Measurements from ENCODE around the gene CCNA1. TPM values are rescaled to one million over a fixed set of nuclear protein-coding genes. Genes with fewer than 3 reads are reported as not detected.

CCNA1 gene
- total RNA-seq, 1 experiment from 2014 or later = 2.7 TPM

- no peak overlapping the region for H3K27ac ChIP-seq (ENCODE audit: insufficient read length, low read depth, low read length)
- no peak overlapping the region for H2BK5ac ChIP-seq (ENCODE audit: insufficient read length, low read length)
- no peak overlapping the region for H4K5ac ChIP-seq (ENCODE audit: insufficient read length, low read depth, low read length)
- no peak overlapping the region for H3K27ac Mint-ChIP-seq
- no peaks in the 10 kb centered on the region for H3K23me2 ChIP-seq (ENCODE audit: insufficient read length, low read depth, low read length, poor library complexity, severe bottlenecking)
- no peaks in the 10 kb centered on the region for H3K79me1 ChIP-seq (ENCODE audit: insufficient read depth, low read depth, low read length, poor library complexity, severe bottlenecking)
- H3K79me2 ChIP-seq (ENCODE audit: insufficient read depth, low read length) = no peaks in the 10 kb centered on the region
- no peak overlapping the region for H3T11ph ChIP-seq (ENCODE audit: low read length)
- TF ChIP-seq, protein P1, sequence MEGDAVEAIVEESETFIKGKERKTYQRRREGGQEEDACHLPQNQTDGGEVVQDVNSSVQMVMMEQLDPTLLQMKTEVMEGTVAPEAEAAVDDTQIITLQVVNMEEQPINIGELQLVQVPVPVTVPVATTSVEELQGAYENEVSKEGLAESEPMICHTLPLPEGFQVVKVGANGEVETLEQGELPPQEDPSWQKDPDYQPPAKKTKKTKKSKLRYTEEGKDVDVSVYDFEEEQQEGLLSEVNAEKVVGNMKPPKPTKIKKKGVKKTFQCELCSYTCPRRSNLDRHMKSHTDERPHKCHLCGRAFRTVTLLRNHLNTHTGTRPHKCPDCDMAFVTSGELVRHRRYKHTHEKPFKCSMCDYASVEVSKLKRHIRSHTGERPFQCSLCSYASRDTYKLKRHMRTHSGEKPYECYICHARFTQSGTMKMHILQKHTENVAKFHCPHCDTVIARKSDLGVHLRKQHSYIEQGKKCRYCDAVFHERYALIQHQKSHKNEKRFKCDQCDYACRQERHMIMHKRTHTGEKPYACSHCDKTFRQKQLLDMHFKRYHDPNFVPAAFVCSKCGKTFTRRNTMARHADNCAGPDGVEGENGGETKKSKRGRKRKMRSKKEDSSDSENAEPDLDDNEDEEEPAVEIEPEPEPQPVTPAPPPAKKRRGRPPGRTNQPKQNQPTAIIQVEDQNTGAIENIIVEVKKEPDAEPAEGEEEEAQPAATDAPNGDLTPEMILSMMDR (conservative IDR thresholded peaks at IDR 0.05) = peak; percentile 66
- peaks cover 9% of the 10 kb centered on the region for H3K4me1 ChIP-seq (ENCODE audit: insufficient read depth, low read length)
- no CpG with 5 or more reads among the region's 5 CpGs for WGBS (ENCODE audit: extremely low coverage, insufficient read length, low lambda C conversion rate)
- no peaks in the 10 kb centered on the region for H3K27me3 Mint-ChIP-seq (ENCODE audit: low read depth)
- H4K20me1 ChIP-seq (ENCODE audit: control insufficient read depth, insufficient read depth, insufficient read length) = no peaks in the 10 kb centered on the region
- H3K9me3 ChIP-seq (ENCODE audit: control insufficient read depth, low read depth, low read length) = no peaks in the 10 kb centered on the region
- H2AFZ ChIP-seq (ENCODE audit: low read length) = no peak overlapping the region
- peaks cover 18 to 23% of the 10 kb centered on the region in 2 experiments for H3K4me1 Mint-ChIP-seq
- H3K4me3 Mint-ChIP-seq = no peak overlapping the region
- no peaks in the 10 kb centered on the region for H3K27me3 ChIP-seq (ENCODE audit: insufficient read depth, low read length)
- H3K4ac ChIP-seq (ENCODE audit: low read depth, low read length) = no peak overlapping the region
- no peak overlapping the region for H3K4me2 ChIP-seq (ENCODE audit: insufficient read depth, insufficient read length, low read length)
- H2BK15ac ChIP-seq (ENCODE audit: low read depth, low read length) = no peak overlapping the region
- no peaks in the 10 kb centered on the region for H3K36me3 Mint-ChIP-seq (ENCODE audit: insufficient read depth in 1 of 3, low read depth in 3 of 3)
- no peak overlapping the region for H3K56ac ChIP-seq (ENCODE audit: insufficient read length, low read depth, low read length)
- H4K8ac ChIP-seq (replicated peaks; ENCODE audit: insufficient read length, low read depth, low read length) = no peak overlapping the region
- H3K23ac ChIP-seq (ENCODE audit: insufficient read length, low read depth, low read length) = no peak overlapping the region
- H2BK20ac ChIP-seq (ENCODE audit: low read depth, low read length, poor library complexity, severe bottlenecking) = no peak overlapping the region
- no peak overlapping the region for H2AK5ac ChIP-seq (ENCODE audit: insufficient read length, low read length)
- H3K9me3 Mint-ChIP-seq = no peaks in the 10 kb centered on the region; a peak in 1 of 5 replicates
- no peak overlapping the region for H3K9ac ChIP-seq (ENCODE audit: extremely low read depth, insufficient read length, low read length)
- no peak overlapping the region for H3K14ac ChIP-seq (ENCODE audit: insufficient read depth, low read length)
- no peak for DNase-seq
- no peak overlapping the region for H2BK120ac ChIP-seq (ENCODE audit: low read depth, low read length, poor library complexity, severe bottlenecking)
- no peak overlapping the region for H2BK12ac ChIP-seq (ENCODE audit: insufficient read length, low read depth, low read length)
- H4K91ac ChIP-seq (ENCODE audit: insufficient read length, low read depth, low read length) = no peak overlapping the region
- no peak overlapping the region for H3K18ac ChIP-seq (ENCODE audit: insufficient read length, low read depth, low read length)
These were observed 21.2 kb downstream of the CCNA1 start for GRCh38 chr13:36453516-36453915.
